ENCODE data around the gene LRRTM4.

Gene LRRTM4

GRCh38 chr2:77470096-77470495 lies 52.1 kb downstream of the LRRTM4 start:
- no peak for DNase-seq (ENCODE audit: low read depth in 3 of 3)

GRCh38 chr2:77469106-77469505 lies 53.1 kb downstream of the LRRTM4 start:
- DNase-seq (ENCODE audit: low read depth in 3 of 3), result no peak

- no peak for DNase-seq (ENCODE audit: low read depth in 3 of 3)
Observed at GRCh38 chr2:77459840-77460239, 62.3 kb downstream of the LRRTM4 start.

- no peak for DNase-seq (ENCODE audit: low read depth in 3 of 3)
Observed at GRCh38 chr2:77458216-77458615, 64.0 kb downstream of the LRRTM4 start.

GRCh38 chr2:77457665-77458064 lies 64.5 kb downstream of the LRRTM4 start:
- DNase-seq (ENCODE audit: low read depth in 3 of 3), result no peak

GRCh38 chr2:77443076-77443475 lies 79.1 kb downstream of the LRRTM4 start:
- no peak for DNase-seq (ENCODE audit: low read depth in 3 of 3)

- no peak for DNase-seq (ENCODE audit: low read depth in 3 of 3)
Observed at GRCh38 chr2:77434880-77435279, 87.3 kb downstream of the LRRTM4 start.

- DNase-seq (ENCODE audit: low read depth in 3 of 3), result no peak
Observed at GRCh38 chr2:77428946-77429345, 93.2 kb downstream of the LRRTM4 start.

GRCh38 chr2:77421971-77422370 lies 100.2 kb downstream of the LRRTM4 start:
- DNase-seq (ENCODE audit: low read depth in 3 of 3), result no peak

- DNase-seq (ENCODE audit: low read depth in 3 of 3), result no peak
Observed at GRCh38 chr2:77418537-77418936, 103.6 kb downstream of the LRRTM4 start.

- DNase-seq (ENCODE audit: low read depth in 3 of 3), result no peak
Observed at GRCh38 chr2:77404189-77404588, 118.0 kb downstream of the LRRTM4 start.

GRCh38 chr2:77398970-77399600 lies 123.1 kb downstream of the LRRTM4 start:
- no peak for DNase-seq (ENCODE audit: low read depth in 3 of 3)

GRCh38 chr2:77397763-77398162 lies 124.4 kb downstream of the LRRTM4 start:
- DNase-seq (ENCODE audit: low read depth in 3 of 3), result no peak

GRCh38 chr2:77395011-77395410 lies 127.2 kb downstream of the LRRTM4 start:
- DNase-seq (ENCODE audit: low read depth in 3 of 3), result no peak

- no peak for DNase-seq (ENCODE audit: low read depth in 3 of 3)
Observed at GRCh38 chr2:77391119-77391518, 131.1 kb downstream of the LRRTM4 start.

GRCh38 chr2:77387324-77387723 lies 134.9 kb downstream of the LRRTM4 start:
- no peak for DNase-seq (ENCODE audit: low read depth in 3 of 3)

GRCh38 chr2:77372636-77373035 lies 149.5 kb downstream of the LRRTM4 start:
- DNase-seq (ENCODE audit: low read depth in 3 of 3), result no peak

- no peak for DNase-seq (ENCODE audit: low read depth in 3 of 3)
Observed at GRCh38 chr2:77370511-77370910, 151.7 kb downstream of the LRRTM4 start.

- DNase-seq (ENCODE audit: low read depth in 3 of 3), result no peak
Observed at GRCh38 chr2:77363277-77363676, 158.9 kb downstream of the LRRTM4 start.

GRCh38 chr2:77348821-77349220 lies 173.4 kb downstream of the LRRTM4 start:
- DNase-seq (ENCODE audit: low read depth in 3 of 3), result no peak

GRCh38 chr2:77336013-77336412 lies 186.2 kb downstream of the LRRTM4 start:
- DNase-seq (ENCODE audit: low read depth in 3 of 3), result no peak

GRCh38 chr2:77328134-77328931 lies 193.8 kb downstream of the LRRTM4 start:
- no peak for DNase-seq (ENCODE audit: low read depth in 3 of 3)

GRCh38 chr2:77325395-77325794 lies 196.8 kb downstream of the LRRTM4 start:
- no peak for DNase-seq (ENCODE audit: low read depth in 3 of 3)

Data from stimulated activated CD4-positive, alpha-beta T cell treated with anti-CD3 and anti-CD28 coated beads, TNF-alpha, amount 100 ng/mL, for 24 hours (primary cell).